ENCODE results near the gene LPAR5. TPM values are rescaled to one million over a fixed set of nuclear protein-coding genes. Genes with fewer than 3 reads are reported as not detected.
A peak's percentile ranks its signal among the peaks of the same experiment; 100 is the strongest.

Gene LPAR5
- total RNA-seq (1 to 10 TPM; 1.5 to 2.0 TPM), polyA plus RNA-seq (ENCODE audit: insufficient read length in 6 of 6) (1 to 10 TPM; 1.1 to 1.8 (median 1.4) TPM)
- long read RNA-seq, donor 1, partial matches to known transcripts: 0 of 1 reads
- long read RNA-seq, donor 1, other reads (novel, unspliced or antisense): 0 of 1 reads
- long read RNA-seq, donor 2, partial matches to known transcripts: 0 of 2 reads
- long read RNA-seq, donor 2, other reads (novel, unspliced or antisense): 0 of 2 reads
- long read RNA-seq, donor 3: 0 reads
- long read RNA-seq, donor 4: 0 reads
- long read RNA-seq, donor 5, partial matches to known transcripts: 0 of 1 reads
- long read RNA-seq, donor 5, other reads (novel, unspliced or antisense): 0 of 1 reads
- long read RNA-seq, donor 6, partial matches to known transcripts: 0 of 1 reads
- long read RNA-seq, donor 6, other reads (novel, unspliced or antisense): 0 of 1 reads
- long read RNA-seq, donor 7: 0 reads
- long read RNA-seq, donor 8, partial matches to known transcripts: 0 of 2 reads
- long read RNA-seq, donor 8, other reads (novel, unspliced or antisense): 0 of 2 reads
- long read RNA-seq, donor 9: 0 reads
- long read RNA-seq, donor 10: 0 reads
- long read RNA-seq, donor 11, partial matches to known transcripts: 0 of 2 reads
- long read RNA-seq, donor 11, other reads (novel, unspliced or antisense): 0 of 2 reads
- long read RNA-seq, donor 12, partial matches to known transcripts: 0 of 1 reads
- long read RNA-seq, donor 12, other reads (novel, unspliced or antisense): 0 of 1 reads

- H3K4me3 ChIP-seq: peak within 1 kb of the TSS in 1 of 2 donors; percentile 13
- TF ChIP-seq CTCF (IDR thresholded peaks at IDR 0.05): no peak
- no peaks in the 10 kb centered on the region for H3K36me3 ChIP-seq
- ATAC-seq (peak; percentile 78), DNase-seq (peak in 1 of 4 donors; percentile 64)
- H3K27me3 ChIP-seq: no peaks in the 10 kb centered on the region
- H3K27ac ChIP-seq: peak within 1 kb of the TSS; percentile 8 to 19
- H3K9me3 ChIP-seq: no peaks in the 10 kb centered on the region
- intact Hi-C loops (cut with DNase I): no loop called here
- H3K4me1 ChIP-seq: peaks cover 0 to 14% of the 10 kb centered on the region in 2 donors
Observed at GRCh38 chr12:6635856-6636531, at the start of gene LPAR5. Gene LPAR5 (minus strand): TSS chr12:6635959. CDS start chr12:6621248, 14,711 bp downstream.

GRCh38 chr12:6684609-6685008 lies 48.9 kb upstream of the LPAR5 start:
- peak; percentile 37 to 44 for TF ChIP-seq CTCF (IDR thresholded peaks at IDR 0.05)
- Histone ChIP-seq H3K36me3 (peaks cover 0 to 47% of the 10 kb centered on the region in 2 donors), H3K4me3 (no peak overlapping the region), H3K9me3 (no peaks in the 10 kb centered on the region), H3K27me3 (no peaks in the 10 kb centered on the region), H3K27ac (no peak overlapping the region), H3K4me1 (peaks cover 10 to 52% of the 10 kb centered on the region in 2 donors)
- DNase-seq (no peak), ATAC-seq (no peak)
- intact Hi-C loops (cut with DNase I): no loop called here

GRCh38 chr12:6676962-6677361 lies 41.2 kb upstream of the LPAR5 start:
- DNase-seq (no peak), ATAC-seq (no peak)
- no peak for TF ChIP-seq CTCF (IDR thresholded peaks at IDR 0.05)
- Histone ChIP-seq H3K27me3 (no peaks in the 10 kb centered on the region), H3K27ac (no peak overlapping the region), H3K4me3 (no peak overlapping the region), H3K4me1 (peaks cover 0 to 13% of the 10 kb centered on the region in 2 donors), H3K9me3 (no peaks in the 10 kb centered on the region), H3K36me3 (peaks cover 0 to 96% of the 10 kb centered on the region in 2 donors)
- intact Hi-C loops (cut with DNase I): no loop called here

- Histone ChIP-seq H3K4me3 (no peak overlapping the region), H3K9me3 (no peaks in the 10 kb centered on the region), H3K27ac (no peak overlapping the region), H3K36me3 (peaks cover 4 to 100% of the 10 kb centered on the region in 2 donors), H3K4me1 (no peaks in the 10 kb centered on the region), H3K27me3 (no peaks in the 10 kb centered on the region)
- ATAC-seq (no peak), DNase-seq (no peak)
- no peak for TF ChIP-seq CTCF (IDR thresholded peaks at IDR 0.05)
- intact Hi-C loops (cut with DNase I): no loop called here
Observed at GRCh38 chr12:6672143-6672542, 36.4 kb upstream of the LPAR5 start.

Data from left lung (tissue), 14 donors.